NCI-H510A treated with DMSO at 0.1 percent for 48 hours (cell line): ENCODE data around the gene CDRT4.
A peak's percentile ranks its signal among the peaks of the same experiment; 100 is the strongest.
"Not testable (repeated sequence)": the region's sequence is repeated elsewhere in the genome, so short reads cannot be mapped to it uniquely, and the experiment has no call there.

Experiments
- DNase-seq: peaks from one replicate; lab custom pipeline; 2025; lab: John Stamatoyannopoulos, UW

Gene CDRT4

DNA sequence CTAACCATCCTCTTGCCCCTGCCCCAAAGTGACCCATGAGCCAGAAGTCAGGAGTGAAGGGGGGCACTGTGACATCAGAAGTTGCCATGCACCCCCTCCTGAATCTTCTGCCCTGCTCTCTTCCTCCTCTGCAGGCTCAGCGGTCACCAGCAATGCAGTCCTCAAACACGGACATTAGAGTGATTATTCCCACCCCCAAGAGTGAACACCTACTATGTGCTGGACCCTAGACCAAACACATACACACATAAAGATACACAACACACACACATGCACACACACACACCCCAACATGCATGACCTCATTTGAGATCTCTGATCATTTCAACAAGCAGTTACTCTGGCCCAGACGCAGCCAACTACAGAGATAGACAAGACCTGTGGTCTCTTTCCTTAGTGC lies at the start of gene CDRT4:
Gene CDRT4 (minus strand): TSS at position 30 of the 400 bp plus-strand sequence. CDS start 27,383 bp downstream, outside the sequence.
- DNase-seq: no peak

DNA sequence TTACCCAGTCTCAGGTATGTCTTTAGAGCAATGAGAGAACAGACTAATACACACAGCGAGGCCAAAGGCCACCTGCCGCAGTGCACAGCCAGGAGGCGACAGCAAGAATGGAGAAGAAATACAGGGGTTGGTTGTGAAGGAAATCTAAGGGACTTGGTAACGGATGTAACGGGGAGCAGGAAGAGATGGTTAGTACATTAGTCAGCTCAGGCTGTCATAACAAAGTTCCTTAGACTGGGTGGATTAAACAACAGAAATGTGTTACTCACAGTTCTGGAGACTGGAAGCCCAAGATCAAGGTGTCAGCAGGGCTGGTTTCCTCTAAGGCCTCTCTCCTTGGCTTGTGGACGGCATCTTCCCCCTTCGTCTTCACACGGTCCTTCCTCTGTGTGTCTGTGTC lies 48.7 kb upstream of the CDRT4 start:
- DNase-seq: no peak

- DNase-seq: no peak
Measured at GRCh38 chr17:15514469-15514868, 47.0 kb upstream of the CDRT4 start.

DNA sequence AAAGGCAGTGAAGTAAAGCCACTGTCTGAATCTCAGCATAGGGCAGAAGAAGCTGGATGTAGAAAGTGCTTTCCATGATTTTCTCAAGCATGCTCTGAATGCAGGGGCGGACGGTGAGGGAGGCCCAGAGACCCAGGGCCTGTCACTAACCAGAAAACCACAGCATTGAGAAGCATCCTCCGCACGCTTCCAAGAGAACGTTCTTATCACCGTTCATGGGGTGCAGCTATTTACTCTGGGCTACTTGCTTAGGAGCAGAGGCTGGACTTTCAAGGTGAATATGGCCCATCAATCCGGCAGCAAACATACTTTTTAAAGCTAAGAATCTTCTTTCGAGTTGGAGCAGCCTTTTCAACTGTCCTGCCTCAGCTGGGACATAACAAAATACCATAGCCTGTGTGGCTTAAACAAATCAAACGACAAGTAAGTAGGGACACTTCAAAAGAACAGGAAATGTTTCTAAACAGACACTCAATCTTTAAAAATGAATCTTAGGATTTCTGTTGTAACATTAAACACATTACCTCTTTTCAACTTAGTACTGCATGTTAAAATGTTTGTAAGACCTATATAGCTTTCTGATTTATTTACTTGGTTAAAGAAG lies 46.5 kb upstream of the CDRT4 start:
- no peak for DNase-seq

DNA sequence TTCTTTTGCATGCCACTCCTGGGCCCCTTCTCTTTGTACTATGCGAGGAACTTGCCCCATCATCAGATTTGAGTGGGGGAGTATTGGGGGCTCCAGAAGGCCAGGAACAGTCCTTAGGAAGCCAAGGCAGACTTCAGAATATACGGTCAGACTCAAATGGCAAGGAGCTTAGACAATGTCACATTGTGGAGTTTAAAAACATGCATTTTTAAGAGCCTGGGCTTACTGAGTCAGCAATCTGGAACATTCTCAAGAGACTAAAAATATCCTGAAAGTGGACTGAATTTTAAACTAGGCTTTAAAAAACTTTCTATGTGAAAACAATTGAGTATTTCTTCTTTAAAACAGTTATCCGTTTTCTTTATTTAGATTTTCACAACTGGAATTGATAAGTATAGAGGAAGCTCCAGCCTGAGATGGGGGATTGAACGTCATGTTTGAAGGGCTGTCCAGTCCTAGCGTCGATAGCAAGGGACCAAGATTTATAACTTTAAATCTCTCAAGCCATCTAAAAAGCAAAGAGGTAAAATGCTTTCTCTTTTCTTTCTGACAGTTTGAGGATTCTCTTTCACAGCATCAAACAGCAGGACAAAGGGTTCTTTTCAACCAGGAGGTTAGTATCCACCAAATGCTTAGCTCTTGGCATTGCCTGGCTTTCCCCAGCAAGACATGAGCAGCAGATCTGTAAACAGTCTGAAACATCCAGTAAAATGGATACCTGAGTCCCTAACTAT lies 45.8 kb upstream of the CDRT4 start:
- no peak for DNase-seq

DNA sequence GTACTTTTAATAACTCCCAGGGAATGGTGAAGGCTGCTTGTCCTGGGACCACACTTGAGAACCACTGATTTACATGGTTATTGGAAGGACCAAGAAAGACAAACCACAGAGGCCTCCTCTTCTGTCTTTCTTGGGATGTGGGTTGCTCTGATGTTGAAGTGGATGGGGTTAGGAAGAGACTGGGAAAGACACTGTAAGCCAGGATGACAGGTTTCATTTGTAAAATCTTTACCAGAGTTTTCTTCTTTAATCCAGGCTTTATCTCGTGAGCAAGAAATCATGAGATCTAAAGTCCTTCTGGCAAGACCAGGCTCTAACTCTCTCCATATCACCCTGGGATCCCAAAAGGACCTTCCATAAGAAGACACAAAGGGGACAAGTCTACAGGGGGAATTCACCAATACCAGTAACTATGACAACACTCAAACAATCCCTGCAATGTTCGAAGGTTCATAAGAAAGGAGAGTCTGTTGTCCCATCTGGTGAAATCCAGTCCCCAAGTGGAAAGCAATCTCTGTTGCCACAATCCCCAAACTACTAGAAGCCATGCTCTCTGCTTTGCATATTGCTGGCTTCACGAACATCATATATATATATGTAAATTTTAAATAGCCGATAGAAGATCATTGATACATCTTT lies 44.8 kb upstream of the CDRT4 start:
- no peak for DNase-seq

DNA sequence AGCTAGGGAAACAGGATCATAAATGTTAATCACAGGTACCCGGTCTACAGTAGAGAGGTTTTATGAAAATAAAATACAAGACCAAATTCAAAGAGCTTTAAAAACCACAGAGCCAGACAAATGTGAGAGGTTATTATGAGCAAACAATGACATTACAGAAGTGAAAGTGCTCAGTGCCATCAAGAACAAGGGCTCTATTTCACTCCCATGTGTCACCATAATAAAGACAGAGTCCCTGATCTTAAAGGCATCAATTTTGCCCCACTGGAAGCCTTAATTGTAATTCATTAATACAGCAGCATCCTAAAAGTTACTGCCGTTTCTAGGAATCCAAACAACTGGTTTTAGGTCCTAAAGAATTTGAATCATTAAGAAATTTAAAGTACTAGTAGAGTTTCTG lies 43.7 kb upstream of the CDRT4 start:
- DNase-seq: no peak

- DNase-seq: no peak
Measured at GRCh38 chr17:15510361-15510760, 42.9 kb upstream of the CDRT4 start.

DNA sequence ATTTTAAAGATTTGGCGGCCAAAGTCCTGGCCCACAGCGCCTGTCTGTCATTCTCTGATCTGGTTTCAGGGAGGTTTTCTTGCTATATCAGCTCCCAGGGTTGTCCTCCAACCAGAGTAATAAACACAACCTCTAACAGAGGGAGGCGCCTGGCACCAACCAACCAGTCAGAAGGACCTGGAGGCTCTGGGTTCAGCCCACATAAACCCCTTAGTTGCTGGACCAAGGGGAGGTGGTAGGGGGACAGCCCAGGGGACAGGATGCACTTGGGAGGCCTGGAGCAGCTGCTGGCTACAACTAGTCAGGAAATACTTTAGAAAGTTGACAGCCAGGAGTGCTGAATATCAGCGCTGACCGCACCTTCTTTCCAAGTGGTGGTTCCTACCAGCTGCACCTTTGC lies 41.7 kb upstream of the CDRT4 start:
- DNase-seq: no peak

- DNase-seq: no peak
Measured at GRCh38 chr17:15508466-15508865, 41.0 kb upstream of the CDRT4 start.

DNA sequence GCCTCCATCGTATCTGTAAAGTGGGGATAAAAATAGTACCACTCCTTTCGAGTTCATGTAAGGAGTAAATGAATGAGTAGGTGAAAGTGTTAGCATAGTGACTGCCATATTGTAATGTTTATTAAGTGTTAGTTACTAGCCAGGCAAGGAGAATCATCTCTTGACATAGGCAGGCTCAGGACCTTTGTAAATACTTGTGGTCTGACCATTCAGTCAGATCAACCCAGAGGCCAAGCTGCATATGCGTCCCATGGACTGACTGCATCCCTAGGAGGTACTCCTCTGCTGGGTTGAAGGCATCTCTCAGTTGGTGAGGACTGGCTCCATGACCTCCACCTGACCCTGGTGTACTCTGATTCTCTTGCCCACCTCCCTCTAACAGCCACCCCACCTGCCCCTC lies 40.5 kb upstream of the CDRT4 start:
- DNase-seq: no peak

DNA sequence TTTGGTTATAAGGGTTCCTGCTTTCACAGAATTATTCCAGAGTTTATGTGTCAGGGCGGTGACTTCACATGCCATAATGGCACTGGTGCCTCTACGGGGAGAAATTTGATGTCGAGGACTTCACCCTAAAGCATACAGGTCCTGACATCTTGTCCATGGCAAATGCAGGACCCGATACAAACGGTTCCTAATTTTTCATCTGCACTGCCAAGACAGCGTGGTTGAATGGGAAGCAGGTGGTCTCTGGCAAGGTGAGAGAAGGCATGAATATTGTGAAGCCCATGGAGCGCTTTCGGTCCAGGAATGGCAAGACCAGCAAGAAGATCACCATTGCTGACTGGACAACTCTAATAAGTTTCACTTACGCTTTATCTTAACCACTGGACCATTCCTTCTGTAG lies 39.6 kb upstream of the CDRT4 start:
- no peak for DNase-seq

- DNase-seq: not testable (repeated sequence)
Measured at GRCh38 chr17:15505708-15506107, 38.3 kb upstream of the CDRT4 start.

DNA sequence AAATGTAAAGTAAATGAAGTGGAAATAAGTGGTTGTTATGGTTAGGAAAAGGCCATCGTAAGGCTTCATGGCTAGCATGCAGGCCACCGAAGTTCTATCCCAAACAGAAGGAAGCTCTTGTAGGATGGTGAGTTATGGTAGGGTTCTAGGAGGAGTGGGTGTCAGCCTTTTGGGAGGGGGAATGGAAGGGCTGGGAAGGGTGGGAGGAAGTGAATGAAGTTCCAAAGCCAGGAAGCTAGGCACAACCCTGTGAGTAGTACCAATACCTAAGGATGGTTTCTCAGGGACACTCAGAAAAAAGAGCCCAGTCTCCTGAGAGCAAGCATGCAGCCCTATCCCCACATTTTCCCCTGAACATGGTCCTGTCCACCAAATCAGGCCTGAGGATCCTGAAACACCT lies 36.3 kb upstream of the CDRT4 start:
- no peak for DNase-seq

- peak; percentile 43 for DNase-seq
Measured at GRCh38 chr17:15502369-15503112, 35.1 kb upstream of the CDRT4 start.

DNA sequence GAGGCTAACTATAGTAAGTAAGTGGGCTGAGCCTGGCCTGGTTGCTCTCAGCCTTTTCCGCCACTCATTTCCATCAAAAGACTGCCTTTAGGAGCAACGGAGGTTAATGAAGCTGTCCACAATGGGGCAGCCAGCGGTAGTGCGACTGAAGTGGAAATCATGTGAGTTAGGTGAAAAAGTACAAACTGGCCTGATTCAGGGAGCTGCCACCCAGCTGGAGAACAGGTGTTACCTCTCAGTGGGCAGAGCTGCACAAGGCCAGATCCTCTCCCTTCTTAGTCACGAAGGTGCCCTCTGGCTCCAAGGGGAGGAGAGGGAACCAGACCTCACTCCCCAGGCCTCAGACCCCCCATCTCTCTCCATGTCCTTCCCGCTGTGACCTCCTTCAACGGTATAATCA lies 34.4 kb upstream of the CDRT4 start:
- no peak for DNase-seq

- DNase-seq: no peak
Measured at GRCh38 chr17:15501282-15501681, 33.9 kb upstream of the CDRT4 start.

- DNase-seq: no peak
Measured at GRCh38 chr17:15498107-15498506, 30.7 kb upstream of the CDRT4 start.

- no peak for DNase-seq
Measured at GRCh38 chr17:15496735-15497670, 29.6 kb upstream of the CDRT4 start.

DNA sequence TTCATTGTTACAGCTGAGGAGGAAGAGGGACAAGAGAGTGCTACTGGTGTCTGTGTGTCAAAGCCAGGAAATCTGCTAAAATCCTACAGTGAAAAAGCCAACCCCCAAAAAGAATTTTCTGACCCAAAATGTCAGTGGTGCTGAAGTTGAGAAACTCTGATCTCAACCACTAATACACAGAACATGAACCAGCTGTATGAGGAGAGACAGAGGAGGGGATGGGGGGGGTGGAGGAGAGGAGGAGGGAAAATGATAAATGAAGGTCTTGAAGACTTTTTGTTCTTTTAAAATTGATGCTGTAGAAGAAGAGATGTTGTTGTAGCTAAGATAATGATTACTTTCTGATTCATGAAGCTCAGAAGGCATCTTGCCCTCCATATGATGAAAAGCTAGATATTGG lies 27.4 kb upstream of the CDRT4 start:
- no peak for DNase-seq

DNA sequence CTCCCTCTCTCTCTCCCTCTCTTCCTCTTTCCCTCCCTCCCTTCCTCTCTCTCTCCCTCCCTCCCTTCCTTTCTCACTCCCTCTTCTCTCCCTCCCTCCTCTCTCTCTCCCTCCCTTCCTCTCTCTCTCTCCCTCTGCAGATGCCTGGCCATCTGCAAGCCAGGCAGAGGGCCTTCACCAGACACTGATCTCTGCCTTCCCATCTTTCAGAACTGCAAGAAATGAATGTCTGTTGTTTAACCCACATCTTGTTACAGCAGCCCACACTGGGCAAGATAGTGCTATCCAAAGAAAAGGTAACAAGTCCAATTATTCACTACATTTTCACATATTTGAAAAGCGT lies 26.2 kb upstream of the CDRT4 start:
- no peak for DNase-seq
